Thymus (tissue), 11 donors: ENCODE results near the gene DOCK4. TPM values are rescaled to one million over a fixed set of nuclear protein-coding genes. Genes with fewer than 3 reads are reported as not detected.

Experiments
- DNase-seq, 9 donors: peaks; one replicate each; pipeline ENCODE4 v3.0.0-alpha.2; 2013; ENCODE audit warnings: low spot score in 9 of 9, low read depth in 6 of 9, missing footprints in 1 of 9
- H3K27ac ChIP-seq, 2 donors: one replicate each; pipeline ENCODE4 v1.5.1; 2013; ENCODE audit warnings: control low read depth in 1 of 2, low read depth in 1 of 2, low read length in 1 of 2, mild to moderate bottlenecking in 1 of 2, moderate library complexity in 1 of 2
- H3K27me3 ChIP-seq, 2 donors: one replicate each; pipeline ENCODE4 v1.5.1; 2013; ENCODE audit warnings: low read length in 1 of 2; ENCODE audit not compliant: control insufficient read depth in 2 of 2, insufficient read depth in 1 of 2
- H3K36me3 ChIP-seq, 2 donors: one replicate each; pipeline ENCODE4 v1.5.1; 2013; ENCODE audit warnings: low read length in 1 of 2, mild to moderate bottlenecking in 1 of 2, moderate library complexity in 1 of 2; ENCODE audit not compliant: control insufficient read depth in 2 of 2, insufficient read depth in 2 of 2
- H3K4me1 ChIP-seq, 2 donors: one replicate each; pipeline ENCODE4 v1.5.1; 2013; ENCODE audit warnings: low read length in 2 of 2; ENCODE audit not compliant: control insufficient read depth in 2 of 2, insufficient read depth in 2 of 2
- H3K4me3 ChIP-seq, 2 donors: one replicate each; pipeline ENCODE4 v1.5.1; 2013; ENCODE audit warnings: low read length in 2 of 2, control low read depth in 1 of 2, mild to moderate bottlenecking in 1 of 2
- H3K9me3 ChIP-seq, 2 donors: one replicate each; pipeline ENCODE4 v1.5.1; 2013; ENCODE audit warnings: low read length in 1 of 2, mild to moderate bottlenecking in 1 of 2; ENCODE audit not compliant: control insufficient read depth in 2 of 2, insufficient read depth in 1 of 2
- WGBS: extraction: QIAGEN DNeasy Blood & Tissue Kit; methylation state at CpG from one replicate; pipeline ENCODE4 v1.1.7; 2013; 5-methylcytosine and 5-hydroxymethylcytosine counted together
- polyA plus RNA-seq: library from polyadenylated mRNA; stranded (reverse); fragments of 200-250 nt; gene quantifications from one replicate; pipeline ENCODE4 v1.2.3, GENCODE V29; 2013
- total RNA-seq: library from RNA; stranded (reverse); fragments of 120-200 nt; gene quantifications from one replicate; pipeline ENCODE4 v1.2.4, GENCODE V29; 2013
- donor health status: healthy.

The DOCK4 gene
- total and polyA plus RNA-seq, 2 donors: 3.5 to 4.7 TPM

DNA sequence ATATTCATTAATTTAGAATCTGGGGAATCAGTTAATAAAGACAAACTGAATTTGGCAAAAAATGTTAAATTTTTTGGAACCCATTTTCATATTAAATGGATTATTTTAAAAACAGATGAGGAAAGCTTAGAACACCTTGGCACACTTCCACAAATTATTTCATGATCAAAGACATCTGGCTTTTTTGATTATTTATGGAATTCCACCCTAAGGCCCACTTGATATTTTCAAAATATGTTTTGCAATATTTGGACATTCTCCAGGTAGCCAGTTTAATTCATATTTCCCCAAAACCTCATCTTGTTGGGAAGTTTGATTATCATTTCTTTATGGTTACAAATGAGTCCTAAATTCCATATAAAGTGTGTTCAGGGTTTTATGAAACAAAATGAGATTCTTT is 129.9 kb downstream of the DOCK4 start:
- peaks cover 0 to 10% of the 10 kb centered on the region in 2 donors for H3K4me1 ChIP-seq
- H3K27ac ChIP-seq: no peak overlapping the region
- no peak overlapping the region for H3K4me3 ChIP-seq
- no peaks in the 10 kb centered on the region for H3K36me3 ChIP-seq
- no peaks in the 10 kb centered on the region for H3K27me3 ChIP-seq
- DNase-seq: no peak
- H3K9me3 ChIP-seq: no peaks in the 10 kb centered on the region

DNA sequence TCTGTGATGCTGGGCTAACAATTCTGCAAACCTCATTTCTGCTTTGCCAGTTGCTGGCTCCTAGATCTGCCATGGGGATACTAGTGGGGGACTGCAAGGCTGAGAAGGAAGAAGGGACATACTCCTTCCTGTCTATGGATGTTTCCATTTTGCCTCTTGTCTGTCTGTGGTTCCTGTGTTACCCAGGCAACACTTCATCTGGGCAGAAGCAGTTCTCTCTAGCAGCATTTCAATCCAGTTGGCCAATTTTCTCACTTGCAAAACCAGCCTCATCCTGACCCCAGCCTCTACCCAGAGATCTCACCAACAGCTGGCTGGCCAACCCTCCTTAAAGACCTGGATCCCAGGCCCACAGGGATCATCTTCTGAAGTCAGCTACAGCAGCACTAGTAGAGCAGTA is 131.7 kb downstream of the DOCK4 start:
- H3K9me3 ChIP-seq: no peaks in the 10 kb centered on the region
- H3K4me1 ChIP-seq: no peaks in the 10 kb centered on the region
- H3K27me3 ChIP-seq: no peaks in the 10 kb centered on the region
- no peak for DNase-seq
- no peak overlapping the region for H3K27ac ChIP-seq
- no peaks in the 10 kb centered on the region for H3K36me3 ChIP-seq
- H3K4me3 ChIP-seq: no peak overlapping the region

DNA sequence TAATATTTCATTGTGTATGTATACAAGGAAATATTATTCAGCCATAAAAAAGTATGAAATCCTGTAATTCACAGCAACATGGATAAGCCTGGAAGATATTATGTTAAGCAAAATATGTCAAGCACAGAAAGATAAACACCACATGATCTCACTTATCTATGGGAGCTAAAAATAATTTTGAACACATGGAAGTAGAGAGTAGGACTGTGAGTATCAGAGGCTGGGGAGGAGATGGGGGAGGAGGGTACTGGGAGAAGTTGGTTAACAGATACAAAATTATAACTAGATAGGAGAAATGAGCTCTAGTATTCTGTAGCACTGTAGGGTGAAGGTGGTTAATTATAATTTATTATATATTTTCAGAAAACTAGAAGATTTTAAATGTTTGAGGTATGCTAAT is 132.7 kb downstream of the DOCK4 start:
- H3K4me3 ChIP-seq: no peak overlapping the region
- no peak for DNase-seq
- no peaks in the 10 kb centered on the region for H3K36me3 ChIP-seq
- H3K27ac ChIP-seq: no peak overlapping the region
- H3K9me3 ChIP-seq: no peaks in the 10 kb centered on the region
- H3K4me1 ChIP-seq: no peaks in the 10 kb centered on the region
- no peaks in the 10 kb centered on the region for H3K27me3 ChIP-seq

DNA sequence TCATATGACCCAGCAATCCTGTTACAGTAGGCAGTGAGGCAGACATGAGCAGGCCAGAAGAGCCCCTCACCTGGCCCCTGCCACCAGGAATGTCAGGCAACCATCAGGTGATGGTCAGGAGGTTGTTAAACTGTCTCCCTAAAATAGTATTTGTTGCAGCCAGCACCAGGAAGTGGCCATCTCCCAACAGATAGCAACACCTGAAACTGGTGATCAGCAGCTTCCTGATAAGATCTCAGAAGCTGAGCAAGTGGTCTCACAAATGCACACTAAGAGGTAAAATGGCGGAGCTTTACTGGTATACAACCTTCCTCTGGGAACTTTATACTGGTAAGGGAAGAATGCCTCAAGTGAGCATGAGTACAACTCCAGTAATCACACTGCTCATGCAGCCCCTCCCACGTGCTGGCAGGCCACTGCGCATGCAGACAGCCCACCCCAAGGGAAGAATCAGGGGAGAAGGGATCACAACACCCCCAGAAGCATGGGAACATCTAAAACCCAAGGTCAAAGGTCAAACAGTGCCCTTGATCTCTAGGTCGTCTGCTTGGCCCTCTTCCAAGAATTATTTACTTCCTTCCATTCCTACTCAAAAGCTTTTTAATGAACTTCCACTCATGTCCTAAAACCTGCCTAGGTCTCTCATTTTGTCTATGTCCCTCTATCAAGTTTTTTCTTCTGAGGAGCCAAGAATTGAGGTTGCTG is 133.5 kb downstream of the DOCK4 start:
- no peak overlapping the region for H3K27ac ChIP-seq
- no peaks in the 10 kb centered on the region for H3K36me3 ChIP-seq
- H3K27me3 ChIP-seq: no peaks in the 10 kb centered on the region
- H3K4me3 ChIP-seq: no peak overlapping the region
- DNase-seq: no peak
- no peaks in the 10 kb centered on the region for H3K4me1 ChIP-seq
- 93% methylated on average over 4 of the region's 4 CpGs for WGBS
- H3K9me3 ChIP-seq: no peaks in the 10 kb centered on the region

DNA sequence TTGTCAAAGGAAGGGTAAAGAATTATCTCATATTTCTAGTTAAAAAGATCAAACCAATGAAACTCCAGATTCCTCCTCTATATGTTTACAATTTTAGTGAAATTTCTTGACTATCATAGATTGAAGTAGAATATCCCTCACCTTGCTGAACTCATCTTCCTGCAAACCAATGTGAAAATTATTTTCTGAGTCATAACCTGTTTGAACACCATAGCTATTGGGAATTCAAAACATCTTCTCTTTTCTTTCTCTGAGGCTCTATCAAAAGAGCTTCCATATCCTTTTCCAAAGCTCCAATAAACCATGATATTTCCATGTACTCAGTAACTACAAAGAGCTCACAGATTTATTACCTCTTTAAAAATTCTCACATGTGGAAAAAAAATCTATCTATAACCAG is 134.3 kb downstream of the DOCK4 start:
- H3K36me3 ChIP-seq: no peaks in the 10 kb centered on the region

DNA sequence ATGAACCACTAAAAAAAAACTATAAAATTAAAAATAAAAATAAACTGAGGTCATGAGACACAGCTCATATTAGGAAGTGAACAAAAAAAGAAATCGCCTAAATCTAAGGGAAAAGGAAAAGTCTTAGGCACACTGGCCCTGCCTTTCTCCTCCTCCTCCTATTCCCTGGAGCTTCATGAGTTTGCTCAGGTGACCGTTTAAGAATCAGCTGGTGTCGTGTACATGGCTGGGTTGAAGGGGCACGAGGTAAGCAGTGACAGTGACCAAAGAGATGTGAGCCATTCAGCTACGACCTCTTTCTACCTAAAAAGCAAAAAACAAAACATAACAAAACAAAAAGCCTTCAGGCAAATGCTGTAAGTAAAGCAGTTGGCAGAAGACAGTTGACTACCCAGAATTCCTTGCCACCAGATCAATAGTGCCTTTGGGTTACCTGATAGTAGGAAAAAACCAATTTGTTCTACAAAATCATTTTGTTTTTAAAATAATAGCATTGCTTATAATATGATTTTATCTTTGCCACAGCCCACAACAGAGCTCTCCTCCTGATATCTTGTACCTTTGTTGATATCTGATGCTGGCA is 135.4 kb downstream of the DOCK4 start:
- 93% methylated on average over 5 of the region's 5 CpGs for WGBS
- Histone ChIP-seq H3K9me3 (no peaks in the 10 kb centered on the region), H3K36me3 (no peaks in the 10 kb centered on the region), H3K4me3 (no peak overlapping the region), H3K4me1 (no peaks in the 10 kb centered on the region), H3K27ac (no peak overlapping the region), H3K27me3 (no peaks in the 10 kb centered on the region)
- no peak for DNase-seq

More for the DNA sequence above, 134.3 kb downstream of the DOCK4 start:
- no peaks in the 10 kb centered on the region for H3K4me1 ChIP-seq
- no peaks in the 10 kb centered on the region for H3K27me3 ChIP-seq
- no peak overlapping the region for H3K4me3 ChIP-seq
- DNase-seq: no peak
- no peak overlapping the region for H3K27ac ChIP-seq
- H3K9me3 ChIP-seq: no peaks in the 10 kb centered on the region

DNA sequence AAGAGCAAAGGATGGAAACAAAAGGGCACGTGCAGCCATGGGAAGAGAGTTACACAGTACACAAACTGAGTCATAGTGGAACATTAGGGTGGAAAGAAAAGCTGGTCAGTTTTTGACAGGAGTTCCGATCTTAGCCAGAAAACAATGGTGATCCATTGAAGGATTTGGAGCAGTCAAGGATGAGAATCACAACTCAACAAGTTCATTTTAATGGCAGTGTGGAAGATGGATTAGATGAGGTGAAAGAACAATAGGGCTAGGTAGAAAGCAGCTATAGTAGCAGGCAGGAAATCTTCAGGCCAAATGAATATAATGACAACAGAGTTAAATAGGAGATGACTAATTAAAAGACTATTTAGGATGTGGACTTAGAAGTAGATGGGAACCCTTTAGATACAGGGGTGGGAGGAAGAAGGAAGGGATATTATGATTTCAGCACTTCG is 136.3 kb downstream of the DOCK4 start:
- 94% methylated on average over 3 of the region's 3 CpGs for WGBS

DNA sequence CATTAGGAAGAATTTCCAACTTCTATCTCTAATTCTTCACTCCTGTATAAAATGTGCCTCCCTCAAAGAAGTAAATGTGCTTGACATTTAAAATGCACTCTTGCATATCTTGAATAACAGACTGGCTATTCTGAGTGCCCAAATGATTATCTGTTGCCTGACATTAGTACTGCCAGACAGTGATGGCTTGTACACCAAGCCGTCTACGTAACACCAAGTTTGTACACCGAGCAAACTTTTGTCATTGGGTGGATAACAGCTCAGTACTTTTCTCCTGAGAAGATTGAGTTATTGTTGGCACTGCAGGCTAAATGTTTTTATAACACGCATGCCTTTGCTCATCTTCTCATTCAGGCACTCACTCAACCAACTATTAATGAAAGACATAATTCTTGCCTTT is 137.2 kb downstream of the DOCK4 start:
- no peak for DNase-seq
- H3K4me3 ChIP-seq: no peak overlapping the region
- H3K27me3 ChIP-seq: no peaks in the 10 kb centered on the region
- 93% methylated on average over 4 of the region's 4 CpGs for WGBS
- no peaks in the 10 kb centered on the region for H3K4me1 ChIP-seq
- no peaks in the 10 kb centered on the region for H3K36me3 ChIP-seq
- H3K27ac ChIP-seq: no peak overlapping the region
- no peaks in the 10 kb centered on the region for H3K9me3 ChIP-seq

More for the DNA sequence above, 136.3 kb downstream of the DOCK4 start:
- H3K9me3 ChIP-seq: no peaks in the 10 kb centered on the region
- no peak overlapping the region for H3K27ac ChIP-seq
- no peak for DNase-seq
- no peaks in the 10 kb centered on the region for H3K4me1 ChIP-seq
- H3K4me3 ChIP-seq: no peak overlapping the region
- H3K36me3 ChIP-seq: no peaks in the 10 kb centered on the region
- no peaks in the 10 kb centered on the region for H3K27me3 ChIP-seq

DNA sequence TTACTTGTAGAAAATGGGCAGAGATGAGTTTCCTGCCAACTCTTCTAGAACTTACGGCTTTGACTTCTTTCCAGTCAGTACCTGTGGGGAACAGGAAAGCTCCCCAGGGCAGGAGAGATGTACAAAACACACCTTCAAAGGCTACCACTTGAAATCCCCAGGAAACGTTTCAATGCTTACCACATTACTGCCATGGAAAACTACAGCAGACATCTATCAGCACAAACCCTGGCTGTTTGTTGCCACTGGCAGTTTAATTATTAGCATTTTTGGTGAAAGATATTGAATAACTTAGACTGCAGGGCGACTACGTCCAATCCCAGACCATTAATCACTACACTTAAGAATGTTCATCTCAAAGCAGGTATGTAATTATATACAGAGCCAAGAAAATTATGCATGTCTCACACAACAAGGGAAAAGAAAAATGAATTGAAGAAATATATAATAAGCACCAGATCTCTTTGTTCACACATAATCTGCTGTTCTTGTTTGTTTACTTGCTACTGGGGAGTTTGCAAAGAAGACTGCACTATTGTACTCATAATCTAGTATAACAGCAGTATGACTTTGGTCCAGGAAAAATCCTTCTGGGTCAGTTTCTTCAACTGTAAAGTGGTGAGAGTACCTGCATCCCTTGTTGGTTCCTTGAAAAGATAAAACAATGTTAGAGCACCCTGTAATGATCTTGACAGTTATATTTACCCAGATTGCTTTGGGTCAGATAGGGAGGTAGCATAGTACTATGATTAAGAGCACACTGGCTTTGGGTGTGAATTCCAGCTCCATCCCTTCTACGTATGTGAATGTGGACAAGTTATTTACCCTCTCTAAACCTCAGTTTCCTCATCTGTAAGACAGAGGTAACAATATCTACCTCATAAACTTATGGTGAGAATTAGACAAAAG is 138.3 kb downstream of the DOCK4 start:
- WGBS: 94% methylated on average over 5 of the region's 5 CpGs

More for the DNA sequence above, 138.3 kb downstream of the DOCK4 start:
- H3K27me3 ChIP-seq: no peaks in the 10 kb centered on the region
- no peaks in the 10 kb centered on the region for H3K36me3 ChIP-seq
- H3K4me1 ChIP-seq: no peaks in the 10 kb centered on the region
- H3K27ac ChIP-seq: no peak overlapping the region
- no peak for DNase-seq
- no peak overlapping the region for H3K4me3 ChIP-seq
- no peaks in the 10 kb centered on the region for H3K9me3 ChIP-seq
